NCI-H446 (cell line): Measurements from ENCODE around the gene MPZL1.
A peak's percentile ranks its signal among the peaks of the same experiment; 100 is the strongest.

Experiments
- DNase-seq, 2 experiments: peaks; one replicate each; lab custom pipeline; 2025; lab: John Stamatoyannopoulos, UW

The MPZL1 gene

DNA sequence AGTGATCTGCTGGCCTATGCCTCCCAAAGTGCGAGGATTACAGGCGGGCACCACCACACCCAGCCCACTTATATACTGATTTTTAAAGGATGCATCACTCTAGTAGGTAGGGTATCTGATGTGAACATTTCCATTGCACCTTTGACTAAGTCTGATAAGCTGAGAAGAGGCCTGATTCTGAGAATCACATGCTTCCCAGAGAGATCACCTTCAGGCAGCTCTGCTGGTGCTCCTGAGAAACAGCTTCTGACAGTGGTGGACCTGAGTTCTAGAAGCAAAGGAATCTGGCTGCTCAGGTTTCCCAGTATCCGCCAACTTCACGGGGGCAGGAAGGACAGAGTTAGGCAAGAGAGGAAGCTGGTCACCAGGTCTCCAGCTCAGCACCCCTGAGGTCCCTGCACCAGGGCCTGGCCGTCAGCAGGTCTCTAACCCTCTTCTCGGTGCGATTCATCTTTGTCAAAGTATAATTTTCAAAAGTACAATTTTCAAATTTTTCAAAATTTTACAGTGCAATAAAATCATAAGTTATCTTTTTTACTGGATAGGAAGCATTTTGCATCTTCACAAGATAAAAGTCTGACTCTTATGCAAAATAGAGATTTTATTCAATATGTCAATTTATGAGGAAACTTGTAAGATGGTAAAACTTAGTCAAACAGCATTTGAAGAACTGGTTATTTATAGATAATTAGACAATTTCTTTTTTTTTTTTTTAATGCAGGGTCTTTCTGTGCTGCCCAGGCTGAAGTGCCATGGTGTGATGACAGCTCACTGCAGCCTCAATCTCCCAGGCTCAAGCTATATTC is 25.8 kb upstream of the MPZL1 start:
- DNase-seq, result no peak

GRCh38 chr1:167697667-167698141 is 24.1 kb upstream of the MPZL1 start:
- peak in 1 of 2 experiments; percentile 37 for DNase-seq

DNA sequence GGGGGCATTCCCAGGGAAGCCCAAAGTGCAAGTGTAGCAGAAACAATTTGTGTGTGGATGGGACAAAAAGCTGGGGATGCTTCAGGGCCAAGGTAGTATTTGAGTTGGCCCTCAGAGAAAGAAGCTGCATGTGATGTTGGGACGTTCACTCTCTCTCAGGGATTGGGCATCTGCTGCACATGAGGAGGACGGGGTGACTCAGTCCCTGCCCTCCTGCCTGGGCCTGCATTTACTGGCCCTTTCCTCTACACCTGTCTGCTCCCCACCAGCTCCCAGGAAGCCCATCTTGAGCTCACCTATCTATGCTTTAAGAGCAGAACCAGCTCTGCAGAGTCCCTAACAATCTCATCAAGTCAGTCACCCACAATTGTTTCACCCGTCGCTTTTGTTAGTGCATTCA is 23.5 kb upstream of the MPZL1 start:
- DNase-seq, result no peak

DNA sequence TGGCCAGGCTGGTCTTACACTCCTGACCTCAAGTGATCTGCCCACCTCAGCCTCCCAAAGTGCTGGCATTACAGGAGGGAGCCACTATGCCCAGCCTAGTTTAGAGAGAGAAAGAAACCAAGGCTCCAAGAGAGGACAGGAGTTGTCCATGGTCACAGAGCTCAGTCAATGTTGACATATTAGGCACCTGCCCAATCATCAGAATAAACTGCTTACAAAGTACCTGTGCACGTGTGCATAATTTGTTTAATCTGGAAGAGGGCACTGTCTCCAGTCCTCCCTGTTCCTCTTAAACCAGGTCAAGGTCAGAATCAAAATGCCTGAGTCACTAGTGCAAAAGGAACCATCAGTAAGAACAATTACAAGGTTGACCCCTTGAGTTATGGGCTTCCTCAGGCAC is 20.3 kb upstream of the MPZL1 start:
- DNase-seq, result no peak

GRCh38 chr1:167703557-167703956 is 18.2 kb upstream of the MPZL1 start:
- DNase-seq, result no peak

GRCh38 chr1:167704715-167705114 is 17.1 kb upstream of the MPZL1 start:
- DNase-seq, result no peak

DNA sequence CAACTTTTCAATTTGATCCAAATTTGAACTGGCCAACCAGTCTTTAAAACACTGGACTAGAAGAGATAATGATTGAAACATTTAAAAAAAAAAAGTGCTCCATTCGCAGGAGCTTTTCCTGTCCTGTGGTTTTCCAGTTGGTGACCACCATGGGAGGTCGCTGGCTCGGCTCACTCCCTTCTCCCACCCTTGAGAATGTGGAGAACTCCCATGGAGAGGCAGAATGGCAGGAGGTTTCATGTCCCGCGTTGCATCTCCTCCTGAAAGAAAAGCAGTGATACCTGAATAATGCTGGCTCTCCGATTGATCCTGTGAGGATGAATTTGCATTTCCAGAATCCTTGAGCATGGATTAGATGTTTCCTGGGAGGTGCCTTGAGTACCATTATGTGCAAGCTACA is 16.5 kb upstream of the MPZL1 start:
- no peak for DNase-seq

DNA sequence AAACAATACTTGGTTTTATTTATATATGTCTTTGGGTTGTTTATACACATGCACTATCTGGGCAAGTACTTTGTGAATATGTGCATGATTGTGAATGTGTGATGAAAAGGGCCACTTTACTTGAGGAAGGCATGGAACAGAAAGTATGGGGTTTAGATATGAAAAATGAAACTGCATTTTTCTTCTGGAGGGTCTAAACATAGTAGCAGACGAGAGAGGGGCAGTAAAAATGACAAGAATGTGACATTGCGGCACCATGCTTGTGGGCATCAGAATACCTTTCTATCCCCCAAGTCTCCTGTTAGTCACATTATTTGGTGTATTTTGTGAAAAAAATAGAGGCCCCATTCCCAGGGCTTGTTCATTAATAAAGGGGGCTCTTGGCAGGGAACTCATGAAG is 15.4 kb upstream of the MPZL1 start:
- DNase-seq, result no peak

GRCh38 chr1:167706931-167707877 is 14.6 kb upstream of the MPZL1 start:
- no peak for DNase-seq

GRCh38 chr1:167707942-167708341 is 13.8 kb upstream of the MPZL1 start:
- DNase-seq, result no peak

DNA sequence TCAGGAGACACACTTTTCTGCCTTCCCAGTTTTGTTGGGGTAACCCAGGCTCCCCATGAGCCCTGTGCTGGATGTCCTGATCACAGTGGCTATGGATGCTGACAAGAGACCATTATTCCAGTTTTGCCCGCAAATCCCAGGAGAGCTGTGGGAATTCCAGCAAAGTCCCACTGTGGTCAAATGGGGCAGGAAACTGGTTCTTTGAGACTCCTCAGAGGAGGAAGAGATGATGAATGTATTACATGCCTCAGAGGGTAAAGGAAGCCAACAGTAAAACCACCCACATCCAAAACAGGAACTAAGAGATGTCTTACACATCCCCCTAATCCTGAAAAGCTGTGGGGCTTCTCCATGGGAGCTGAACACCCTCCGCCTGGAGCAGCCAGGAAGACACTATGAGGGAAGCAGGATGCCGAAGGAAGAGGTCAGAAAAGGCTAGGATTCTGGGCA is 12.8 kb upstream of the MPZL1 start:
- DNase-seq, result no peak

DNA sequence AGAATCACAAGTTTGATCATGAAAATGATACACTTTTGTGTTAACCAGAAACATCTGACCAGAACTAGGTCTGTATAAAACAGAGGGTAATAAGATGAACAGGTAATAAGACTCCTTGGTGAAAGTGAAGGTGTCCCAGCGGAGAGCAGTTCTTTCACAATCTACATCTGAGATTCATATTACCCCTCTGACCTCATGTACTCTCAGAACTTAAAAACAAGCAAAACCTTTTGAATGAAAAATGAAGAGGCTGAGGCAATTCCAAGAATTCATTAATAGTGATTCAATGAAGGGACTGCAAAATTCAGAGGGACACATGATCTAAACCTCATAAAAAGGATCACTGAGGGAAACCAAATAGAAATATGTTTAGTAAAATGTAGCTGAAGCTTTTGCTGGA is 10.9 kb upstream of the MPZL1 start:
- DNase-seq, result no peak

DNA sequence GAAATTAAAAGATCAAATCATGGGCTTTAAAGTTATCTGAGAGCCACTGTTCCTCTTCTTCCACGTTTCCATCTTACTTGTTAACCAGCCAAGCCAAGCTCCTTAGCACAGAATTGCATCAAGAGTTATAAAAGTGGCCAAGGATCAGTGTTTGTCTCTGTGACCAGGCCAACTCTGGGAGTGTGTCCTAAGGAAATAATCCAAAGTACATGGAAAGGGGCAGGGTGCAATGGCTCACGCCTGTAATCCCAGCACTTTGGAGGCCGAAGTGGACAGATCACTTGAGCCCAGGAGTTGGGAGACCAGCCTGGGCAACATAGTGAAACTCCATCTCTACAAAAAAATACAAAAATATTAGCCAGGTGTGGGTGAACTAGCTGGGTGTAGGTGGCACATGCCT is 10.0 kb upstream of the MPZL1 start:
- no peak for DNase-seq

DNA sequence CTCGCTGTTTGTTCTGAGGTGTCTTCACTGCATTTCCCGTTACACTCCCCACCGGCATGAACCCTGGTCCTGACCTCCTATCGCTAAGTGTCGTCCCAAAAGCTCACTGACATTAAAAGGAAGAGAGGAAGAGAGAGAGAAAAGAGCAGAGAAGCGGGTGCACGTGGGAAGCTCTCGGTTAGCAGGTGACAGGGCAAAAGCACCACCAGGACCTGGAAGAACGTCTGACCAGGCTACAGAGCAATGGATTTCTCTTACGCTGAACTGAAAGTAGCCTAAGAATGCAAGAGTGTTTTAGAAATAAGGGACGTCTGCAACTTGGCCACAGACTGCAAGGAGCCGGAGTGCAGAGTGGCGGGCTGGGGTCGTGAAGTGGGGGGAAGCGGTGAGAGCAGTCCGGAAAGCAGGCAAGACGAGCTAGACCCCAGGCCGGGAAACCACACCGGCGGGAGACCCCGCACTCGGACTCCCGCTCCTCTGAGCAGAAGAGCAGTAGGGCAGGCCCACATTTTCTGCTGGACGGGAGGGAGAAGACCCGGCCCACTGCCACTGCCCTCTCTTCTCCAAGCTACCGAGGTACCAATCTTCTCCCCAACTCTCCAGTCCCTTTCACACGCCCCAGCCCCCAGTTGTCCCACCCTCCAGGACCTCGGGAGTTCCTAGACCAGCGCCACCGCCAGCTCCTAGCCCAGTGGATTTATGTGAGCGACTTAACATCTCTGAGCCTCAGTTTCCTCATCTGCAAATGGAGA is 8.3 kb upstream of the MPZL1 start:
- no peak for DNase-seq

GRCh38 chr1:167714098-167714438 is 7.7 kb upstream of the MPZL1 start:
- DNase-seq, result no peak

GRCh38 chr1:167714439-167715156 is 7.2 kb upstream of the MPZL1 start:
- DNase-seq, result peak; percentile 95 to 96

DNA sequence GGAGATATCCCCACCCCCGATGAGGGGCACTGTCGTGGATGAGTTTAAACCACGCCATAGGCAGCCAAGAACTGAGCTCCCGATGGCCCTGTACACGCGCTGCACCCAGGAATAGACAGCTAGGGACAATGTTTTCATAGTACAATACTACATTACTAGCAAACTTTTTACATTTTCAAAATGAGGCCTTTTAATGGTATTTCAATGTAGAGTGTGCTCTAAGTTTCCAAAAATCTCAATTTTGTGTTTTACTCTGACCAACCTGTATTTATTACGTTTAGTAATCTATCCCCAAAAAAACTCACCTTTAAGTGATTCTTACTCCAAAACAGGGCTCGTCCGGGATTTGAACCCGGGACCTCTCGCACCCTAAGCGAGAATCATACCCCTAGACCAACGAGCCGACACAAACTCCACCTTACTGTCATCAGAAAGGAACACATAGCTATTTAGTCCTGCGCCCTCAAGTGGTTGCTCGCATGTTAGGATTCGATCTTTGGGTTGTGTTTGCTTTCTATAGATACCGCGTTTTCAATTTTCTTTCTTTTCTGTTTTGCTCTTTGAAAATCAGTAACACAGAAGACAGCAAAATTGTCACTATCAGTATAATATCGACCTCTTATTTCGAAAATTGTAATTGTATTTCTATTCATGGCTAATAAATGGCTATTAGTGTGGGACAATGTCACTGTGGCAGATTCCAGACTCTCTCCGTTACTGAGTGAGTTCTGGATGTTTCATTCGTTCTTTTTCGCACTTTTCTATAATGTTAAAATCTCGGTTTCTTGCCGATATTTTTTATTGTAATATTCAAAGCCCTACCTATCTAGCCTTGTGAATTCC is 6.4 kb upstream of the MPZL1 start:
- peak; percentile 92 to 95 for DNase-seq

GRCh38 chr1:167716000-167716271 is 5.8 kb upstream of the MPZL1 start:
- no peak for DNase-seq

DNA sequence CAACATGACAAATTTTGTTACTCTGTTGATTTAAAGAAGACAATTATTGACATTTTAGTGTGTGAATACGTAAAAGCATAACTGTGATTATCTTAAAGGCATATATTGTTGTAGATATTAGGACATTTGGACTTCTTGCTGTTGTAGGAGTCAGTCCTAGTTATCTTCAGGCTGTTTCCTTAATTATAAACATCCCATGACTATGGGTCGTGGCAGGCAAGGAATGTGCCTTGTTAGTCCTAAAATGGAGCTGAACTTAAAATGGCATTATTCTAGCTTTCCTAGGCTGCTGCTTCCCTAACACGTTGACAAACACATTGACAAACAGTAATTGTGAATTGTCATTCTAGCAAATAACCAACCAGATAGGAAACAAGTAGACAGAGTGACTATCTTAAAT is 4.4 kb upstream of the MPZL1 start:
- DNase-seq, result no peak

DNA sequence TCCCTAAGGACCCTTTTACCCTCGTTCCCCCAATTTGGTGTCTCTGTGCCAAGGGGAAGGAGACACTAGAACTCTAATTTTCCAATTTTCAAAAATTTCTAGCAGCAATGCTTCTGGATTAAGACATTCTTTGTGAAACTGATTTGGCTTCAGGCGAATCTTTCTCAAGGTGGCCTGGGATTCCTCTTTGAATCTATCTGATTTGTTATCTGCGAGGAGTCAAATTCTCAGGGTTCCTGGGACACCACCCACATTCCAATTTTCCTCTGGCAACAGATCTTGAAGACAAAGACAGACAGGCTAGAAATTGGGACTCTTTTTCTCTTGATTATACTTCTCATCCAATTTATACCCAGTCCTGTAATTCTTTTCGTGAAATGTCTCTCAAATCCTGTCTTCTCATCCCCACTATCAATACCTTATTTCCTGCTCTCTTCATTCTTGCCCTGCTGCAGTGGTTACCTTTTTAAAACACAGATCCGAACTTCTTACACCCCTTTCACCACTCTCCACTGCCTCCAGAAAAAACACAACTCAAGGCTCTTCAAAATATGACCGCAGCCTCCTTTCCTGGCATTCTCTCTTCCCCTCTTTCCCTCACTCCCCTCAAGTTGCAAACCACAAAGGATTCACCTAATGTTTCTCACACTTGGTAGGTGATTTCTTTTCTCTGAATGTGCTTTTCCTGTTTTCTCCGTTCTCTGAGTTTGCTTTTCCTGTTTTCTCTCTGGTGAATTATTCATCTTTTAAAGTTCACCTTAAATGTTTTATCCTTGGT is 2.7 kb upstream of the MPZL1 start:
- DNase-seq, result no peak
